Measurements from ENCODE around the gene BCAP29. TPM values are rescaled to one million over a fixed set of nuclear protein-coding genes. Genes with fewer than 3 reads are reported as not detected.

Gene BCAP29
- total and polyA plus RNA-seq, 2 of the 8 experiments (the other 6 are each of a cell fraction or from before 2014, with no cell fraction given) = 6.8 to 18.1 TPM

GRCh38 chr7:107631588-107632491 is 51.8 kb downstream of the BCAP29 start:
- Histone ChIP-seq H3K27ac (ENCODE audit: low read depth, low read length) (no peak overlapping the region), H3K4ac (replicated peaks; ENCODE audit: insufficient read length, low read depth, low read length) (no peak overlapping the region), H3K23me2 (ENCODE audit: low read depth, low read length) (no peaks in the 10 kb centered on the region), H2BK12ac (ENCODE audit: low read depth, low read length) (no peak overlapping the region), H4K5ac (ENCODE audit: insufficient read length, low read depth, low read length) (no peak overlapping the region), H3K79me2 (ENCODE audit: control insufficient read depth in 1 of 2, insufficient read depth in 2 of 2, low read length in 2 of 2) (no peaks in the 10 kb centered on the region), H3K14ac (ENCODE audit: insufficient read length) (no peak overlapping the region), H3K23ac (ENCODE audit: insufficient read length) (no peak overlapping the region), H3K27me3 (replicated peaks in 1 of 4; ENCODE audit: control insufficient read depth in 3 of 4, extremely low read depth in 1 of 4, insufficient read depth in 3 of 4, low read length in 3 of 4) (no peaks in the 10 kb centered on the region), H2BK5ac (ENCODE audit: low read depth, low read length) (no peak overlapping the region), H3K9me3 (ENCODE audit: insufficient read depth in 2 of 2, low read depth in 1 of 2, low read length in 1 of 2) (no peaks in the 10 kb centered on the region), H3K79me1 (ENCODE audit: low read depth, low read length) (no peaks in the 10 kb centered on the region), H2AFZ (ENCODE audit: low read length) (no peak overlapping the region), H3K4me3 (ENCODE audit: extremely low read depth in 1 of 4, insufficient read depth in 2 of 4, low read depth in 3 of 4, low read length in 4 of 4) (no peak overlapping the region), H2AK5ac (ENCODE audit: low read depth, low read length) (no peak overlapping the region), H4K20me1 (replicated peaks in 1 of 2; ENCODE audit: control insufficient read depth in 1 of 2, insufficient read depth in 2 of 2, low read length in 2 of 2) (no peaks in the 10 kb centered on the region), H3K9ac (replicated peaks in 1 of 4; ENCODE audit: extremely low read depth in 1 of 4, low read depth in 3 of 4, low read length in 3 of 4) (no peak overlapping the region), H3K36me3 (ENCODE audit: control insufficient read depth in 2 of 4, insufficient read depth in 4 of 4, low read length in 3 of 4) (no peaks in the 10 kb centered on the region), H2BK15ac (ENCODE audit: low read length) (no peak overlapping the region), H2BK20ac (ENCODE audit: low read length) (no peak overlapping the region), H4K8ac (ENCODE audit: extremely low read depth, insufficient read depth, low read length) (no peak overlapping the region), H4K91ac (replicated peaks; ENCODE audit: insufficient read length, low read length) (no peak overlapping the region), H3K4me2 (ENCODE audit: insufficient read depth in 1 of 2, low read depth in 2 of 2, low read length in 2 of 2) (no peak overlapping the region), H3K56ac (replicated peaks; ENCODE audit: insufficient read length, low read depth, low read length) (no peak overlapping the region), H3K4me1 (replicated peaks in 1 of 4; ENCODE audit: control insufficient read depth in 3 of 4, insufficient read depth in 4 of 4, low read length in 3 of 4) (peaks cover 0 to 6% (median 2%) of the 10 kb centered on the region in 4 experiments; a peak in 3 of 7 replicates), H2BK120ac (replicated peaks; ENCODE audit: low read depth, low read length) (no peak overlapping the region), H3K18ac (ENCODE audit: extremely low read depth, low read length) (no peak overlapping the region)
- FAIRE-seq (no peak), DNase-seq (ENCODE audit: low read depth in 1 of 2, low spot score in 2 of 2) (no peak)
- ChIA-PET CTCF (ENCODE audit: partially characterized antibody) (interaction anchor here (0.6 to 2.9 kb wide), 5 partner anchors 8 to 14 kb away, joined by 3 to 11 read pairs (median 4); no protein-coding TSS in a partner anchor), POLR2A (ENCODE audit: partially characterized antibody) (no interaction called here)
- TF ChIP-seq JUND (IDR thresholded peaks at IDR 0.05; ENCODE audit: low read length) = no peak
- no peak for TF ChIP-seq TAF1 (IDR thresholded peaks at IDR 0.05; ENCODE audit: low read depth, low read length)
- TF ChIP-seq CBX8 (IDR thresholded peaks at IDR 0.05; ENCODE audit: borderline replicate concordance, low read depth, low read length) = no peak
- no peak for TF ChIP-seq CHD1 (IDR thresholded peaks at IDR 0.05; ENCODE audit: low read depth, low read length)
- no peak for TF ChIP-seq SIRT6 (IDR thresholded peaks at IDR 0.05; ENCODE audit: low read length)
- no peak for TF ChIP-seq CEBPB (IDR thresholded peaks at IDR 0.05; ENCODE audit: low read depth, low read length)
- TF ChIP-seq SAP30 (IDR thresholded peaks at IDR 0.05; ENCODE audit: insufficient read depth, insufficient replicate concordance, low read length) = no peak
- TF ChIP-seq BRCA1 (IDR thresholded peaks at IDR 0.05; ENCODE audit: low read depth, low read length) = no peak
- no peak for TF ChIP-seq GABPA (IDR thresholded peaks at IDR 0.05; ENCODE audit: borderline replicate concordance, insufficient read depth, low read length)
- TF ChIP-seq SIN3A (conservative IDR thresholded peaks at IDR 0.05 in 1 of 2, IDR thresholded peaks at IDR 0.05 in 1 of 2; ENCODE audit: low read depth in 1 of 2, low read length in 2 of 2) = no peak
- no peak for TF ChIP-seq POLR2A (IDR thresholded peaks at IDR 0.05; ENCODE audit: control extremely low read depth in 1 of 2, low read depth in 2 of 2, low read length in 2 of 2)
- WGBS, 2 experiments (ENCODE audit: extremely low coverage in 1 of 2, insufficient coverage in 1 of 2, insufficient read length in 1 of 2, insufficient replicate concordance in 2 of 2, low coverage in 1 of 2, low lambda C conversion rate in 2 of 2, missing lambda C conversion rate in 1 of 2) = 95% methylated on average over 12 of the region's 12 CpGs; no CpG with 5 or more reads in 1 of the 2 experiments

All from H1 (cell line).